ENCODE data around the gene EVA1B.

Gene EVA1B

DNA sequence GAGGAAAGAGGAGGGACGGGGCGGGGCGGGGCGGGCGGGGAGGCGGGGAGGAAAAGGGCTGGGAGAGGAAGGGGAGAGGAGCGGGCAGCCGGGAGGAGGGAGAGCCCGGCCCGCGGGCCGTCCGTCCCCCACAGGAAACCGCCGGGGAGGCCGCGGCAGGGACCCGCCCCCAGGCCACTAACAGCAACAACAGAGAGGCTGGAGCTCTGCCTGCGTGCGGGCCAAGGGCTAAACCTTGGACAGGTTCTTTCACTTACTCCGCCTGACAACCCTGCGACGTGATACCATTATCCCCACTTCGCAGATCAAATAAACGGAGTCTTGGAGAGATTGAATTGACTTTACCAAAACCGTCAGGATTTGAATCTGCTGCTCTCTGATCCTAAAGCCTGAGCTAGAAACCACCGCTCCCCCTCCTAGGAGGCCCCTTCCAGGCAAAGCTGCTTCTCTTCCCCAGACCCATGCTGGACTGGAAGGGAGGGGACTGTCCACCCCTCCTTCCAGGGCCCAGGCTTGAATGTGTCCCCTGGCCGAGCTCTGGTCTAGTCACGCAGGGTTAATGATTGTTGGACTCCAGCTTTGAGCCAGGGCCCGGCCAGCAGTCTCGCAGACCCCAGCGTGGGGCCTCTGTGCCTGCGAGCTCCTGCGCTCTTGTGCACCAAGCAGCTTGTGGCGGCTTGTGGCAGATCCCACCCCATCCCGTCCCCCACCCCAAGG is at the start of gene EVA1B:
Gene EVA1B, minus strand, starts transcription at position 10 of the 717 bp plus-strand sequence. CDS start 608 bp downstream, outside the sequence.
- peak; percentile 80 for DNase-seq (ENCODE audit: low spot score)
- no peak for TF ChIP-seq CTCF (IDR thresholded peaks at IDR 0.05; ENCODE audit: extremely low read depth, missing control alignments)

DNA sequence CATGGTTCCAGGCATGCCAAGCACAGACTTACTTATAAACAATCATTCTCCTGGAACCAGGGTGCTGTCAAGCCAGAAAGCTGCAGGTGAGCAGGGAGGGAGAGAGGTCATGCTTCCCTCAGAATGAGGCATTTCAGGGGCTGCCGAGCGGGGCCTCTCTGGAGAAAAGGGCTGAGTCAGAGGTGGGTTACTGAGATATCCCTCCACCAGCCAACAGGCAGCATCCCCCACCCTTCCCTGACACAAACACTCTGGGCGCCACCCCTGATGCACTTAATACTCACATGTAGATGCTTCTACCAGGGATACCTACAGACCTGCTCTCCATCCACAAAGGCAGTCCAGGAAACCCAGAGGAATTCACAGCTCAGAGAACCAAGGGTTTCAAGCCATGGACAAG is 49.2 kb upstream of the EVA1B start:
- TF ChIP-seq CTCF (IDR thresholded peaks at IDR 0.05; ENCODE audit: extremely low read depth, missing control alignments): no peak
- no peak for DNase-seq (ENCODE audit: low spot score)

DNA sequence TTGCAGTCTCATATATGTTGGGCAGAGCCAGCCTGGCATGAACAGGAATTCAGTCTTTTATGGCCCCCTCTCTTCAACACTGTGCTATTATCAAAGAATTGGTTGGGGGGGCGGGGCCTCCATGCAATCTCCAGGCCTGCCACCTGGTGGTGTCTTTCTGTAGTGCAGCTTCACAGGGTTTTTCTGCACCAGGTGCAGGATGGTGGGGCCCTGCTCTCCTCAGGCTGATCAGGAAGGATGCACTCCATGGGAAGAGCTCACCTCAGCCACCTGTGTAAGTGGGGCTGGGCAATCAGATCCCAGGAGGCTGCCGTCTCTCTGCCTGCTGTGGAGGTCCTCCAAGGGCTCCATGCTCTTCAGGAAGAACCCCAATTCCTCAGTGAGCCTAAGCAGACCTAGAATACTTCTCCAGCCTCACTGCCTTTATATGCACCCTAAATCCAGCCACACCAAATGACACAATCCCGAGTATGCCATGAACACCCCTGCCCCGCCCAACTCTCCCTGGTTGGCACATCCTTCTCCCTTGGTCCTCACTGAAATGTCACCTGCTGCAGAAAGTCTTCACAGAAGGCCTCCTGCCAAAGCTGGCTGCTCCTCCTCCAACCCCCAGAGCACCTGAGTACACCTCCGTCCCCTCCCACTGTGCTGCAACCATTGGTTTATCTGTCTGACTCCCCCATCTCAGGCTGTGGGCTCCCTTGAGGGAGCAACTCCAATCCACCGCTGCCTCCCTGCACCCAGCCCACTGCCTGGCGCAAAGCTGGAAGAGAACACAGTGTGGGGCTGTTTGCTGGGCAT is 45.8 kb upstream of the EVA1B start:
- TF ChIP-seq CTCF (IDR thresholded peaks at IDR 0.05; ENCODE audit: extremely low read depth, missing control alignments): peak; percentile 80
- DNase-seq (ENCODE audit: low spot score): peak; percentile 80

DNA sequence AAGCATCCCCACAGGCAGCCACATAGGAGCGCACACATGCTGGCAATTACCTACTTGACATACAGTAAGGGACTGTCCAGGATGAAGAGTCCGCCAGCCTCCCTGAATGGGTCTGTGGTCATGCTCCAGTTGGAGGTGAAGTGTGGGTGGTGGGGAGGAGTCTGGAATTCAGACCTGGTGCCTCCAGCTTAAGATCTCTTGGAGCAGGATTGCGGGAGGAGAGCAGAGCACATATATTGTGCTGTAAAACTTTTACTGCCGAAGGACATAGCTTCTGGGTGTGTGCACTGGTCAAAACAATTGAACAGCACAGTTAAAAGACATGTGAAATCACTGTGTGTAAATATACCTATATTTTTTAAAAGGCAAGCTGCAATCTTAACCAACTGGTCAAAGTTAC is 44.4 kb upstream of the EVA1B start:
- TF ChIP-seq CTCF (IDR thresholded peaks at IDR 0.05; ENCODE audit: extremely low read depth, missing control alignments): no peak
- DNase-seq (ENCODE audit: low spot score): no peak

- no peak for DNase-seq (ENCODE audit: low spot score)
- no peak for TF ChIP-seq CTCF (IDR thresholded peaks at IDR 0.05; ENCODE audit: extremely low read depth, missing control alignments)
Observed at GRCh38 chr1:36367066-36367465, 43.6 kb upstream of the EVA1B start.

DNA sequence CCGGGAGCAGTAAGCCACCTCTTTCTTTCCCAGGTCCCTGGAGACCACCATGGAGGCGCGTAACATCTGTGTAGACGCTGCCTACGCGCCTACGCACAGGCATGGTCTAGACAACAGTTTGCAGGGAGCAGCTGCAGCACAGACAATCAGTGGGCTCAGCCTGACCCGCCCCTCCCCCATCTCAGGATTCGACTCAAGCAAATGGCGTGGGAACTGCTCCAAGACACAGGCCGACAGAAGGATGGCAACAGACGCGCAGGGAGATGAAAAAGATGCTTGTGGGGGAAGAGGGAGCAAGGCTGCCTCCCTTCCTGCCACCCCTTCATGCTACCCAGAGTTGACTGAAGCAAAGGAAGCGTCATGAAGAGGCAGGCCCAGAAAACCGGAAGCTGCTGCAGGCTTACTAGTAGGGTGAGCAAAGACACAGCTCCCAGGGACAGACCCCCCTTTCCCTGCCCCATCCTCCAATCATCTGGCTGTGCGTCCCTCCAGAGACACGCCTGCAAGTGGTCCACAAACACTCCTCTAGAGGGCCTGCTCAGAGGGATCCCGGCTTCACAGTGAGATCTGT is 42.7 kb upstream of the EVA1B start:
- TF ChIP-seq CTCF (IDR thresholded peaks at IDR 0.05; ENCODE audit: extremely low read depth, missing control alignments): no peak
- no peak for DNase-seq (ENCODE audit: low spot score)

- no peak for TF ChIP-seq CTCF (IDR thresholded peaks at IDR 0.05; ENCODE audit: extremely low read depth, missing control alignments)
Observed at GRCh38 chr1:36365381-36365780, 41.9 kb upstream of the EVA1B start.

More at GRCh38 chr1:36365381-36365780, 41.9 kb upstream of the EVA1B start:
- no peak for DNase-seq (ENCODE audit: low spot score)
